GM18909 (cell line): ENCODE measurements around the gene SLC37A1.
A peak's percentile ranks its signal among the peaks of the same experiment; 100 is the strongest.

Source experiments
- ATAC-seq: cut with Tn5 transposase; IDR thresholded peaks from one replicate; pipeline ENCODE4 v1.9.1; 2021; ENCODE audit warnings: mild to moderate bottlenecking; ENCODE audit not compliant: unreplicated experiment, poor library complexity

Gene SLC37A1

DNA sequence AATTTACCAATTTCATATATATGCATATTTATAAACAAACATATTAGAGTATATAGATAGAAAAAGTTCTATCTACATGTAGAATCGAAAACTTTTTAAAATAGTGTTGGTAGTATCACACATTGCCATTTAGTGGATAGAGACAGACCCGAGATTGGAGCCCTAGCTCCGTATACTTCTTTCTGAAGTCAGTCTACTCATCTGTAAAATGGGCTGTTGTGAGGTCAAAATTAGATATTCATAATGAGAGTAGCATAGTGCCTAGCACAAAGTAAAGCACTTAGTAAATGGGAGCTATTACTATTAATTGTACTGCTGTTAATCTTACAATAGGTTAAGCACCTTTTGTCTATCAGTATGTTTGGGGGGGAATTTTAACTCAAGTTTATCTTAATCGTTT is 13.4 kb upstream of the SLC37A1 start:
- ATAC-seq, result no peak

DNA sequence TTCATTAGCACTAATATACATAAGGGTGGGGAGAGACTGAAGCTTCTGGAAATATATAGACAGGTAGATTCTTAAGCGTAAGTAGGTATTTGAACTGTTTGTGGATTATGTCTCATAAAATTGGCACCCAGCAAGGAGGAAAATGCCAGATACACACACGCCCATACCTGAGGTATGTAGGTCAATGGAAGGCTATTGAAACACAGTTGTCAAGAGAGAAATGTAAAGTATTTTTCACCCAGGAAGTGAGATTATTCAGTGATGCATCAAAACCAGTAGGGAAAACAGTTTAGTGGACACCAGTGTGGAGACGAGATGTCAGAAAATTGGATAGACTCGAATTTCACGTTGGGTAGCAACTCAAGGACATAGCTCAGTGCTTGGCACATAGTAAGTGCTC is 12.9 kb upstream of the SLC37A1 start:
- ATAC-seq, result no peak

DNA sequence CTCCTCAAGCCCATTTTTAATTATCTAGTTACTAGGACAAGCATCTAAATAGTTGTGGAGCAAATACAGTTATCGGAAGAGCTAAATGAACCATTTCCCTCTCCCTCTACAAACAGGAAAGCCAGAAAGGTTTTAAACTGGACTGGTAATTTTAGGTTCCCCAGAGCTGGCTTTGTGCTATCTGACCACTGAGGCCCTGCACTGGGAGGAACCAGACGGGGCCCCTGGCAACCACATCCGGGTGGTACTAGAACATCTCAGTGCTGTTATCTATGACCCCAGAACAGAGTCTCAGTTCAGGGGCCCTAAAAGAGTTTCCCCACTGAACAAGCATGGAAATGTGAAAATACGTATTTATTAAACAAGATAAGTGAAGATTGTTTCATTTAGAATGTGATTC is 9.9 kb upstream of the SLC37A1 start:
- no peak for ATAC-seq

DNA sequence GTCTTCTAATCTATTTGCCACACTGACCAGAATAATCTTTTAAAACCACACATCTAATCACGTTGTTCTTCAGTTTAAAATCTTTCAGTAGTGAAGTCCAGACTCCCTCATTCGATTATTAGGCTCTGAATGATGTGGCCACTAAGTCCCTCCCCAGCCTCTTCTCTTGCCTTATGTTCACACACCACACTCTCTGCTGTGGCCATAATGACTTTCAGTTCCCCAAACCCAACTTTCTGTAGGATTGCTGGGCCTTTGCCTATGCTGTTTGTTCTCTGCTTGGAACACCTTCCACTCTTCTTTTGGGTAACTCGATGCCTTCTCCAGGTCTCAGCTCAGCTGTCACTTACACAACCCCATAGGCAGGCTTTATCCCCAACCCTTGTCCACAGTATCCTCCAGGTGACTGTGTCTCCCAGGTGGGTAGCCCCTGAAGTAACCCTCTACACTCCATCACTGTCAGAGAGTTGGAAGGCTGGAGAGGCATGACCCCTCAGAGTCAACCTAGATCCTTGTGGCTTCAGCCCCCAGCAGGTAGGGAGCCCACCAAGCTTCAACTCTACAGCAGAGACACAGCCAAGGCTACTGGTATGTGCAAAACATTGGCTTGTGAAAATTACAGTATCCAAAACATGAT is 8.4 kb upstream of the SLC37A1 start:
- peak; percentile 92 for ATAC-seq

DNA sequence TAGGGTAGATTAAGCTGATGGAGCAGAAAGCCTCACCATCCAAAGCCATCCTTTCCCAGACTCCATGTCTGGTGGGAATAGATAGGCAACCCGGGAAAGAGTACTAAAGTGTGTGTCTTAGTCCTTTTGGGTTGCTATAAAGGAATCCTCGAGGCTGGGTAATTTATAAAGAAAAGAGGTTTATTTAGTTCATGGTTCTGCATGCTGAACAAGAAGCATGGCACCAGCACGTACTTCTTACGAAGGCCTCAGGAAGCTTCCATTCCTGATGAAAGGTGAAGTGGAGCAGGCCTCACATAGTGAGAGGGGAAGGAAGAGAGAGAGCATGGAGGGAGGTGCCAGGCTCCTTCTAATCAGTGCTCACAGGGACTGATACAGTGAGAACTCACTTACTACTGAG is 6.2 kb upstream of the SLC37A1 start:
- ATAC-seq, result no peak

DNA sequence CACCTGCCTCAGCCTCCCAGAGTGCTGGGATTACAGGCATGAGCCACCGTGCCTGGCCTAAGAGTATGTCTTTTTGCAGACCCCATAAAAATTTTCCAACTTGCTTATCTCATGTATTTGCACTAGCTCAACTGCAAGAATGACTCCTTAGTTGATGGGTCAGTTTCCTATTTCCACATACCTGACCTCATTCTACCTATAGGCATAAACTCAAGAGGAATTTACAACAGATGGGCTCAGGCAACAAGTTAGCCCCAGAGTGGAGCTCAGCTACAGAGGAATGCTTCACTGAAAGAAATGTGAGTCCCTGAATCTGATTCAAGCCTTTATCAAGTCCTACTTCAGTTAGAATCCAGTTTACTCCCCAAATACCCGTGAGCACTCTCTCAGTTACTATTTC is 5.3 kb upstream of the SLC37A1 start:
- no peak for ATAC-seq

DNA sequence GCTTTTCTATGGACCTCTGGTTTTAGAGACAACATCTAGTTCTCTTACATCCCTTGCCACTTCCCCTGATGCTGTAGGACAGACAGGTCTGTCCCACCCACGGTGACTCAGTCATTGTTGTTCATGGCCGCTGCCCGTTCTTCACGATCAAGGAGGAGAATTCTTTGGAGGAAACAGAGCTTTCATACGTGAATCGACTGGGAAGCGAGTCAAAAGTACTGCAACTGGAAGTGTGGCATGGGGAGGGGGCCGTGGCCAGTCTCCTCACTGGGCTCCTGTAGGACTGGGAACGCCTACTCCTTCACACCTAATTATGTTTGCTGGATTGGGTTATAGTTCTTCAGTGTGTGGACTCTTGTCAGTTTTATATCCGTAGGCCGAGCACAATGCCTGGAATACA is 4.4 kb upstream of the SLC37A1 start:
- no peak for ATAC-seq

DNA sequence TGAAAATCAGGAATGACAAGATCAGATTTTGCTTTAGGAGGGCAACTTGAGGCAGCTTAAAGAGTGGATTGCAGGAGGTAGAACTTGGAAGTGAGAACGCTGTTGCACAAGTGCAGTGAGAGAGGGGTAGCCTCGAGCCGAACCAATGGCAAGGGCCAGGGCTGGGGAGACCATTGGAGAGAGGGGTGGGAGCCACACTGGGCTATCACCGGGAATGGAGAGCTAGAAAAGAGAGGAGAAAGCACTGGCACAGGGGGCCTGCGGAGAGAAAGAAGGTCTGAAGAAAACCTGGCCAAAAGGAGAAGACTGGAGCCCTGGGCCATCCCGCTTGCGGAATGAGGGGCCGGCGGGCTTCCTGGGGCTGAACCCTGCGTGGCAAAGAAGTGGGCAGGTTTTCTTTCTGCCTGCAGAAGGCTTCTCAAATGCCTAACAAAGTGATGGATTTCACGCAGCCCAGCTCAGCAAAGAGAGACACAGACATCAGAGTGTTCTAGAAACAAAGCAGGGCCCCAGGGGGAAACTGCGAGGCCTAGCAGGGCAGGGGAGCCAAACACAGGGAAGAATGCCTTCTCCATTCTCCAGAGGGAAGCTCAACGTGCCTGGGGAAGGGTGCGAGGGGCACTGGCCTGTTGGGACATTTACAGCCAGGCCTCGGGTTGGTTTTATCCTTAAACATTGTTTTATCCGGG is 1.2 kb upstream of the SLC37A1 start:
- no peak for ATAC-seq

DNA sequence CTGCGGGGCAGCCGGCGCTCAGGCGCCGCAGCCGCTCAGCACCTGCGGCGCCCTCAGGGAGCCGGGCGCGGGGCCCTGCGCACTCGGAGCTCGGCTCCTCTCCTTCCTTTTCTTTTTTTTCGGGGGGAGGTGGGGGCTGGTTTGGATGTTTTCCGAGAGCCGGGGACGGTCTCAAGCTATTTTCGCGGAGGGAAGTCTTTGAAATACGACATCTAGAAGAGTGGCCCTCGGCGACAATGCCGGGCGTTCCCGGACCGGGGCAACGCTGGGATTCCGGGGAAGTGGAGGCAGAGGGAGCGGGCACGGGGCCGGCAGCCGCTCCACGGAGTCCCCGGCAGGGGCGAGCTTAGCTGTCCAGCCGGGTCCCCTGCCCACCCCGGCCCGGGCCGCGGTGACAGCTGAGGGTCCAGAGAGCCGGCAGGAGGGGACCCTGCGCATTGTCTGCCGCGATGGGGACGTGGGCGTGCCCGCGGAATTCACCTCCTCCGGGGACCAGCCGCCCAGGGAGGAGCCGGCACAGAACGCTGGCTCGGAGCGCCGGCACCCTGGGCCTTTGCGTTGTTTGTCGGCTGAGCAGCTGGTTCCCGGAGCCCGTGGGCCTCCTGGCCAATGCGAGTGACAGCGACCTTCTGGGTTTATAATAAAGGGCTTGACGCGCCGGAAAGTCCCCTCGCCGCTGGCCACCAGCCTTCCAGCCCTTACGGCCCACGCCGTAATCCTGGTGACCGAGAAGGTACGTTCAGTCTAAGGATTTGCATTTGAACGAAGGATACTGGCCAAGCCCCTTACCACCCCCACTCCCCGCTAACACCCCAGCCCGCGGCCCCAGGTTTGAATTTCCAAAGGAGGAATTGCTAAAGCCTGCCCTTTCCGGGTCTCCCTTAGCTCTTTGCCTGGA is 582 bp downstream of the SLC37A1 start:
- peak; percentile 44 for ATAC-seq

DNA sequence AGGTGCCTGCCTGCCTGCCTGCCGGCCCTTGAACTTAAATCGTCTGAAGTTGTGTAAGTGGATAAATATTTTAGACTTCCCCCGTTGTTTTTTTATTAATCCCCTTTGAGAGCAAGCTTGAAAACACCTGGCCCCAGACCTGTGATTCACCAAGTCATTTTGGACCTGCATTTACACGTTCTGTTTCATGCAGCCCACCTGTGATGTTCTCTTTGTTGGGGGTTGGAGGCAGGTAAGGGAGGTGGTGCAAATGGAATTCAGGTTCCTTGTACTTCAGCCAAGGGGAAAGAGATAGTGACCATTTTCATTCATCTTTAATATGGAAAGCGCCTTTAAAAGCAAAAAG is 1.2 kb downstream of the SLC37A1 start:
- ATAC-seq, result no peak

DNA sequence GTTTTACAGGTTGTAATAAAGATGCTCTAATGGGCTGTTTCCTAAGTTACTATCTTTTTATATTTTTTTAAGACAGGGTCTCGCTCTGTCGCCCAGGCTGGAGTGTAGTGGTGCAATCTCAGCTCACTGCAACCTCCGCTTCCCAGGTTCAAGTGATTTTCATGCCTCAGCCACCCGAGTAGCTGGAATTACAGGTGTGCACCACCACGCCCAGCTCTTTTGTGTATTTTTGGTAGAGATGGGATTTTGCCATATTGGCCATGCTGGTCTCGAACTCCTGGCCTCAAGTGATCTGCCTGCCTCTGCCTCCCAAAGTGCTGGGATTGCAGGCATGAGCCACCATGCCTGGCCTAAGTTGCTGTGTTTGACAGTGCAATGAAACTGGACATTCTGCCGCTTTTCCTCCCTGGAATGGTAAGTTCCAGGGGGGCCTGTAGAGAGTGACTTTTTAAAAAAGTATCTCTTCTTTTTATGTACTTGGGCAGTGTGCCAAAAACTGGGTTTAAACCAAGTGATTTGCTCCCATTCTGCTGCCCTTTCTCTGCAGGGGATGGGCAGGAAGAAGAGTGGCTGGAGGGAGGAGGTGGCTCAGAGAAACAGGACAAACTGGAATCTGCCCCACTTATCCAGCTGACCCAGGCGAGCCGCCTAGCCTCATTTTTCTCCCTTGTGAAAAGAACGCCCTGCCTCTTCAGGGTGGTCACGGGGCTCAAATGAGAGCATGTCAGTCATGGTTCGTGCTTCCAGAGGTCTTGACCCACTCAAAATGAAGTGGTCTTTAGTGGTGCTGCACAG is 2.3 kb downstream of the SLC37A1 start:
- no peak for ATAC-seq

DNA sequence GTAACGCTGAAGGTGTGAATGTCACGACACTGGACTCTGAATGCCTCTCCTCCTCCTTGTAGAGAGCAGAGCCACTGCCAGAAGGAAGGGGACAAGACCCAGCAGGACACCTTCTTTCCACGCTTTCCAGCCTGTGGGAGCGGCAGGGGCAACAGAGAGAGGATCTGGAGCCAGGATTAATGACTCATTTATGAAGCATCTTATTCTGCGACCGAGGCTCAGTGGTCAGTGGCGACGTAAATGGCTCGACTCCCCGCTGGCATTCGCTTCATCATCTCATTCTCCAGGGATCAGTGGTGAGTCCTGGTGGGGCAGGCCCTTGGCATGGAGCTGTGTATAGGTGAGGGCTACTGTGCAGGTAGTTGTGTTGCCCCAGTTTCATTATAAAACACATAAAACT is 4.6 kb downstream of the SLC37A1 start:
- ATAC-seq, result no peak

DNA sequence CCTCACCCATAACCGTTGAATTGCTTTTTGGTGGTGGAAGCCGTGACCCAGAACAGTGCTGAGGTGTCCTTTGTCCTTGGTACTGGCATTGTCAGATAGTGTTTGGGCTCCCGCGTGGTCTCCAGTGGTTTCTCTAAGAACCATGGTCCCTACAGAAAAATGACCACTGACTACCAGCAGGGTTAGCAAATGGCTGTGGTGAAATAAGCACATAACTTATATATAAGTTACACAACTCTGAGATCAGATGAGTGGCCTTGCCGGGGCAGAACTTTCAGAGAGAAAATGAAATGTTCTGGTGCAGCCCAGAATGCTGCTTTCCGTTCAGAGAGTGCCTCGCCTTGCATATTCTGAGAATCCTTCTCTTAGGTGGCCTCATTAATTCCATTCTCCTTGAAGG is 5.0 kb downstream of the SLC37A1 start:
- ATAC-seq, result no peak

DNA sequence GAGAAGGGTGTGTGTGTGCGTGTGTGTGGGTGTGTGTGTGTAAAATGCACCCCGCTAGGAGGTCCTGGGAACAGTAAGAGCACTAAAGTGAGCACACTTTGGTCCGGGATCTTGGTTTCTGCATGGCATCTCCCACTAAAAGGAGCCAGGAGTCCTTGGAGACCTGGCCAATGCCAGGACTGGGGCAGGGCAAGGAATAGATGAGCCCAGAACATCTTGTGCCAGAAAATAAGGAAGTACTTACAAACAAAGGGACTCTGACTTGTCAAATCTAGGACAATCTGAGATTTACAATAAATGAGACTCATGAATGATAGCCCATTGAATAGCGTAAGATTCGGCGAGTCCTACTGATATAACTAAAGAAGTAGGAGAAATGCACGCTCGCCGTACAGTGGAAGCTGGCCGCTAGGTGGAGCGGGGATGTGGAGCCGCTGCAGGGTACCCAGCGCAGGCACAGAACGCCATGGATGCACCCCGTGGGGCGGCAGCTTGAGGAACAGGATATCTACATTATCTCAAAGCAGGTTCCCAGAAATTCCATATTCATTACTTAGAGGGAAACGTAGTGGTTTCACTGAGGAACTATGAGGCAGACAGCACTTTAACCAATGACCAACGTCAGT is 7.1 kb downstream of the SLC37A1 start:
- ATAC-seq, result no peak

DNA sequence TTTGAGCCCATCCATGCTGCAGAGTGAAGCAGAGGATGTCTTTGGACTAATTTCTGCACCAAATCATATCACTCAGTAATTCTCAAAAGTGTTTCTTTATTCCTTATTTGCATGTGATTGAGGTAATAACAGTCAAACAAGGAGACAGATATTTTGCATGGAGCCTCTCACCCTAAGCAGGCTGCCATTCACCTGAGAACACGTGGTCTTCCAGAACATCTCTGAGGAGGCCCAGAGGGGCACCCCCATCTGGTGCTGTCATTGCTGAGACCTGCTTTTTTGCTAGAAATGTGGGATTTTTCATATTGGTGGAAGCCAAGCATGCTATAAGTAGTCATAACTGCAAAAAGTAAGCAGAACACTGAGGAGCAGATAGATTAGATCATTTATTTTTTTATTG is 7.7 kb downstream of the SLC37A1 start:
- ATAC-seq, result no peak

DNA sequence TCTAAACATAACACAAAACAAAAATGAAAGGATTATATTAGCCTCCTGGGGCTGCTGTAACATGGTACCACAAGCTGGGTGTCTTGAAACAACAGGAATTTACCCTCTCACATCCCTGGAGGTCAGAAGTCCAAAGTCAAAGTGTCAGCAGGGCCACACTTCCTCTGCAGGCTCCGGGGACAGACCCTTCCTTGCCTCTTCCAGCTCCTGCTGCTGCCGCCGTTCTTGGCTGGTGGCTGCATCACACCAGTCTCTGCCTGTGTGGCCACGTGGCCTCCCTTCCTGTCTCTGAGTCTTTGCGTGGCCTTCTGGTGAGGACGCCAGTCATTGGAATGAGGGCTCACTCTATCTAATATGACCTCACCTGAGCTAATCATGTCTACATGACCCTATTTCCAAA is 8.2 kb downstream of the SLC37A1 start:
- no peak for ATAC-seq

DNA sequence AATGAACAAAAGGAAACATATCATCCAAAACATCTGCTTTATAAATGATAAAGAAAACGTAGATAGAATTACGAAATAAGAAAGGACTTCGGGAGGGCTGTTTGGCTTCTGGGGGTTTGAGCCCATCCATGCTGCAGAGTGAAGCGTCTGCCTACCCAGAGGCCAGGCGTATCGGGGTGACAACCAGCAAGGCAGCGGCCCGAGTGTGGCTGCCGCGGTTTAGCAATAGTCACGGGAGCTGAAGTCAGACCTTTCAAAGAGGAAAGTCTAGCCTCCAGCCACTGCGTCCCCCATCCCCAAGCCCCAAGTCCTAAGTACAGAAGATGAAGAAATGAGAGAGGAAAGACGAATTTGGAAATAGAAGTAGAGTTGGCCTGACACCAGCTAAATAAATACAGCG is 8.6 kb downstream of the SLC37A1 start:
- ATAC-seq, result no peak

DNA sequence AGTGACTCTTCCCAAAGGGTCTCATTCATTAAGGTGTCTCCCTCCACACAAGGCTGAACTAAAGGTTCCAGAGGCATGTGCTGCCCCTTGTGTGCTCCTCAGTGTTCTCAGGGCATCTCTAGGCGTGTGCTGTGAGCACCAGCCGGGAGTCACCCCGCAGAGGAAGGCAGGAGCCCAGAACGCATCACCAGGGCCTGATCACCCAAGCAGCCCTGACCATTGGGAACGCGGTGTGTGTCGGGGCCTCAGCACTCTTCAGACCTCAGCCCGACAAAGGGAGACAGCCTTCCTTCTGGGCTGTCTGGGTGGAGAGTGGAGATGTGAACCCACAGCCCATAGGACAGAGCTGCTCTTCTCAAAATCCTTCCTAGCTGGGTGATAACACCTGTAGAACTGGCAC is 9.1 kb downstream of the SLC37A1 start:
- ATAC-seq, result no peak

DNA sequence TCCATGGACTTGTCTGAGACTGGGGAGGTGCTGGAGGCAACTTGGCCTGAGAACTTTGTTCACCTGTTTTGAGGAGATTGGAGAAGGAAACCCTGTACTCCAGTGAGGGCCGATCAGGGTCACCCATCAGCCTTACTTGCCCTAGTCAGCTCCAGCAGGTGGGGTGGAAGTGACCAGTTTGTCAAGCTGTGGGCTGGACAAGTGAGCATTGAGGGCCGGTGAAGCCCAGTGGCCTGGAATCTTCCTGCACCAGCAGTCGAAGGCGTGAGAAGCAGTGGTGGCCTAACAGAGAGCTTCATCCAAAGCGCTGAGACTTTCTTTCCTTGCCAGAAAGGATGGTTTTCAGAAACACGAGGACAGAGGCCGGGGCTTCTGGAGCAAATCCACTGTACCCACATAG is 9.6 kb downstream of the SLC37A1 start:
- no peak for ATAC-seq

DNA sequence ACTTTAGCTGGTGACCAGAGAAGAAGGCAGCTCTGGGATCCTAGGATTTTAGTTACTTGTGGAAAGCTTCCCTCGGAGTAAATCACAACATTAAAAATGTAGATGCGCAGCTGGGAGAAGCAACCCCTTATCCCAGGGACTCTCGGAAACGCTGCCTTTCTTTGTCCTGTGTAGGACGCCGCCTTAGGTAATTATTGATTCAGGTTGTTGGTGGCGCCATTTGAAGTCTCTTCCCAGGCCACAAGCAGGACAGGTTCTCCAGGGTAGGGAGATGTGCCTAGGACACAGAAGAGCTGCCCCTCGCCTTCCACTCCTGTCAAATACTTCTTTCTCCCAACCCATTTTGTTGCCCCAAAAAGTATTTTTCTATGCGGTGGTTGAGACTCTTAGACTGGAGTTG is 10.3 kb downstream of the SLC37A1 start:
- ATAC-seq, result no peak
